Measurements from ENCODE around the gene CORO7.
A peak's percentile ranks its signal among the peaks of the same experiment; 100 is the strongest.

Gene CORO7

DNA sequence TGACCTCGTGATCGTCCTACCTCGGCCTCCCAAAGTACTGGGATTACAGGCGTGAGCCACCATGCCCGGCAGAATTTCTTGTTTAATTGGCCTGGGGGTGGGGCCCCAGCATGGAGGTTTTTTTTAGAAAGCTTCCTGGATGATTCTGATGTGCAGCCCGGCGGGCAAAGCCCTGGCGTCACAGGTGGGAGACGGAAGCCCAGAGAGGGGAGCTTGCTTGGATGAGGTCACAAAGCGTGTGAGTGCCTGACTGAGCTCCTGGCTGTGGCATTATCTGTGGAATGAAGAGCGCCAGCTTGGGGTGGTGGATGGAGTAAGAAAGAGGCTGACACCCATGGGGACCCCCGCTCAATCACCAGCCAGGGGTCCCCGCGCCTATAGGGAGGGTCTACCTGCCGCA lies 40.7 kb downstream of the CORO7 start:
- Histone ChIP-seq H3K9me3 (ENCODE audit: control insufficient read depth, insufficient read depth, low read length) (no peaks in the 10 kb centered on the region), H3K36me3 (ENCODE audit: control insufficient read depth, low read length) (no peaks in the 10 kb centered on the region), H3K9me2 (replicated peaks; ENCODE audit: control insufficient read depth, low read length) (no peaks in the 10 kb centered on the region), H3K4me2 (ENCODE audit: low read length) (no peak overlapping the region), H3K79me2 (ENCODE audit: control insufficient read depth, low read length) (no peaks in the 10 kb centered on the region), H3K27ac (ENCODE audit: low read depth, low read length) (no peak overlapping the region), H4K20me1 (ENCODE audit: control insufficient read depth, insufficient read depth, low read depth, low read length) (peaks cover 14% of the 10 kb centered on the region), H3F3A (ENCODE audit: control insufficient read depth, insufficient read depth) (no peaks in the 10 kb centered on the region), H3K27me3 (ENCODE audit: control insufficient read depth, low read length) (peaks cover 5% of the 10 kb centered on the region), H3K4me1 (ENCODE audit: control insufficient read depth, low read length) (peaks cover 31% of the 10 kb centered on the region), H3K4me3 (ENCODE audit: low read length) (no peak overlapping the region)
- TF ChIP-seq EZH2phosphoT487 (IDR thresholded peaks at IDR 0.05; ENCODE audit: borderline replicate concordance, low read length) = no peak
- TF ChIP-seq, protein P1, sequence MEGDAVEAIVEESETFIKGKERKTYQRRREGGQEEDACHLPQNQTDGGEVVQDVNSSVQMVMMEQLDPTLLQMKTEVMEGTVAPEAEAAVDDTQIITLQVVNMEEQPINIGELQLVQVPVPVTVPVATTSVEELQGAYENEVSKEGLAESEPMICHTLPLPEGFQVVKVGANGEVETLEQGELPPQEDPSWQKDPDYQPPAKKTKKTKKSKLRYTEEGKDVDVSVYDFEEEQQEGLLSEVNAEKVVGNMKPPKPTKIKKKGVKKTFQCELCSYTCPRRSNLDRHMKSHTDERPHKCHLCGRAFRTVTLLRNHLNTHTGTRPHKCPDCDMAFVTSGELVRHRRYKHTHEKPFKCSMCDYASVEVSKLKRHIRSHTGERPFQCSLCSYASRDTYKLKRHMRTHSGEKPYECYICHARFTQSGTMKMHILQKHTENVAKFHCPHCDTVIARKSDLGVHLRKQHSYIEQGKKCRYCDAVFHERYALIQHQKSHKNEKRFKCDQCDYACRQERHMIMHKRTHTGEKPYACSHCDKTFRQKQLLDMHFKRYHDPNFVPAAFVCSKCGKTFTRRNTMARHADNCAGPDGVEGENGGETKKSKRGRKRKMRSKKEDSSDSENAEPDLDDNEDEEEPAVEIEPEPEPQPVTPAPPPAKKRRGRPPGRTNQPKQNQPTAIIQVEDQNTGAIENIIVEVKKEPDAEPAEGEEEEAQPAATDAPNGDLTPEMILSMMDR (IDR thresholded peaks at IDR 0.05; ENCODE audit: low read depth, low read length, poor library complexity, severe bottlenecking) = no peak

DNA sequence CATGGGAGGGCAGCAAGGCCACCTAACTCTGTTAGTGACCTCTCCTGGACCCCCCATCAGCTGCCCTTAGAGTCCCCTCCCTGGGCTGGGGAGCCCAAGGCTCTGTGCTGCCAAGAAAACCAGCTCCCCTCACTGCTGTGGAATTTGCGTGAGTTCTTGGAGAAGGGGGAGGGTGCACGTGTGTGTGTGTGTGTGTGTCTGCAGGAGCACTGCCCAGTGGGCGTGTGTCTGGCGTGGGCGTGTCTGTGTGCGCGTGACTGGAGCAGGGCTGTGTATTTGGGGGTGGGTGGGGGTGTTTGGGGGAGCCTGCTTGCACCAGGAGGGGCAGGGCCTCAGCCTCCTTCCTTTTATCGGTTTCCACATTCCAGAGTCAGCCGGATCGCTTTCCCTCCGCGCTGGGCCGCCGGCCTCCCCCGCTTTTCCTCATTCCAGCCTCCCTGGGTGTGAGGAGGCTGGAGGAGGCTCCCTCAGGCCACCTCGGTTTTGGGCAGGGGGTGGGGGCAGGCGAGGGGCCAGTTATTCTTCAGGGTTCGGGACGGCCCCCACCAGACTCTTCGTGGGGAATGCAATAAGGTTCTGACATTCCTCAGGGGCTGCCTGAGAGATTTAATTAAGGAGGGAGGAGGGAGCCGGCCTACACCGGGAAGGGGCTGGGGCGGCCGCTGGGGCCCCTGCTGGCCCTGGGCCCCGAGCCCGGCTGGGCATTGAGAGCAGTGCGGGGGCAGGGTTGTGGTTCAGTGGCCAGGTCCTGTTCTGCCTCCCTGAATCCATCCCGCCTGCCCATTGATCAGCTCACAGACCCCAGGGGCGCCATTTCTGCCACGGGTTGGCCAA lies 42.3 kb downstream of the CORO7 start:
- Histone ChIP-seq H3K9me3 (ENCODE audit: control insufficient read depth, insufficient read depth, low read length) (no peaks in the 10 kb centered on the region), H3K4me1 (ENCODE audit: control insufficient read depth, low read length) (peaks cover 35% of the 10 kb centered on the region), H4K20me1 (ENCODE audit: control insufficient read depth, insufficient read depth, low read depth, low read length) (peaks cover 19% of the 10 kb centered on the region), H3F3A (ENCODE audit: control insufficient read depth, insufficient read depth) (no peaks in the 10 kb centered on the region), H3K36me3 (ENCODE audit: control insufficient read depth, low read length) (no peaks in the 10 kb centered on the region), H3K79me2 (ENCODE audit: control insufficient read depth, low read length) (no peaks in the 10 kb centered on the region), H3K27ac (ENCODE audit: low read depth, low read length) (no peak overlapping the region), H3K27me3 (ENCODE audit: control insufficient read depth, low read length) (peaks cover 5% of the 10 kb centered on the region), H3K4me3 (ENCODE audit: low read length) (no peak overlapping the region), H3K4me2 (ENCODE audit: low read length) (no peak overlapping the region), H3K9me2 (replicated peaks; ENCODE audit: control insufficient read depth, low read length) (no peaks in the 10 kb centered on the region)
- TF ChIP-seq, protein P1 (IDR thresholded peaks at IDR 0.05; ENCODE audit: low read depth, low read length, poor library complexity, severe bottlenecking) = no peak
- no peak for TF ChIP-seq EZH2phosphoT487 (IDR thresholded peaks at IDR 0.05; ENCODE audit: borderline replicate concordance, low read length)

DNA sequence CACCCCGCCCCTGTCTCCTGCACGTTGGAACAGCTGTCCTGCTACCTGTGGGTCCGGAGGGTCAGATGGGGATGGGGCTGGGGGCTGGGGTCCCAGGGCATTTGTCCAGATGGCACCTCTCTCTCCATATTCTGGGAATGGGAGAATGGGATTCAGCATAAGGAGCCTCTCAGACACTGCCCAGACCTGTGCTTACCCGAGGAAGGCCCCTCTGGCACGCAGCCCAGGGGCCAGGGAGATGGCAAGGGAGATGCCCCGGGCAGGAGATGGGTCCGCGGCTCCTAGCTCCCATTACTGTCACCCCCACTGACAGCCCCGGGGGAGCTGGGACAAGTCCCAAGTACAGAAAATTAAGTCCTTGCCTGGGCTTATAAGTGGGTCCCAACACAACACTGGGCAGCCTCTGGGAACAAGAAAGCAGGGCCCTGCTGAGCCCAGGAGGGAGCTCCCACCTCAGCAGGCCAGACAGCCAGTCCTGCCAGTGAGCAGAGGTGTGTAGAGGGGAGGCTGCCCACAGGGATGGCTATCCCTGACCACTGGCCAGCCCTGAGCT lies 43.0 kb downstream of the CORO7 start:
- Histone ChIP-seq H3K27me3 (ENCODE audit: control insufficient read depth, low read length) (peaks cover 5% of the 10 kb centered on the region), H3F3A (ENCODE audit: control insufficient read depth, insufficient read depth) (no peaks in the 10 kb centered on the region), H3K27ac (ENCODE audit: low read depth, low read length) (no peak overlapping the region), H4K20me1 (ENCODE audit: control insufficient read depth, insufficient read depth, low read depth, low read length) (peaks cover 19% of the 10 kb centered on the region), H3K79me2 (ENCODE audit: control insufficient read depth, low read length) (no peaks in the 10 kb centered on the region), H3K4me2 (ENCODE audit: low read length) (peak overlapping the region; percentile 60), H3K9me2 (replicated peaks; ENCODE audit: control insufficient read depth, low read length) (no peaks in the 10 kb centered on the region), H3K36me3 (ENCODE audit: control insufficient read depth, low read length) (no peaks in the 10 kb centered on the region), H3K4me3 (ENCODE audit: low read length) (no peak overlapping the region), H3K9me3 (ENCODE audit: control insufficient read depth, insufficient read depth, low read length) (no peaks in the 10 kb centered on the region), H3K4me1 (ENCODE audit: control insufficient read depth, low read length) (peaks cover 35% of the 10 kb centered on the region)
- TF ChIP-seq, protein P1 (IDR thresholded peaks at IDR 0.05; ENCODE audit: low read depth, low read length, poor library complexity, severe bottlenecking) = no peak
- no peak for TF ChIP-seq EZH2phosphoT487 (IDR thresholded peaks at IDR 0.05; ENCODE audit: borderline replicate concordance, low read length)

All from DOHH2 (cell line).